ENCODE results near the gene PER3. TPM values are rescaled to one million over a fixed set of nuclear protein-coding genes. Genes with fewer than 3 reads are reported as not detected.

Gene PER3
- total RNA-seq, 4 donors from 2014 or later = 21.6 to 49.8 (median 35.8) TPM

- peaks cover 3 to 26% (median 13%) of the 10 kb centered on the region in 4 donors for H3K4me1 ChIP-seq
- no peak for DNase-seq (ENCODE audit: low spot score in 2 of 2)
- H3K9me3 ChIP-seq = no peaks in the 10 kb centered on the region
- 26 to 38% methylated on average over 2 of the region's 2 CpGs for WGBS, 2 donors
- no peak overlapping the region for H3K27ac ChIP-seq
- no peaks in the 10 kb centered on the region for H3K27me3 ChIP-seq
- H3K36me3 ChIP-seq = peaks cover 0 to 8% (median 0%) of the 10 kb centered on the region in 3 donors
- TF ChIP-seq POLR2A (IDR thresholded peaks at IDR 0.05) (no peak), CTCF (IDR thresholded peaks at IDR 0.05) (no peak), EP300 (IDR thresholded peaks at IDR 0.05) (no peak)
- no peak overlapping the region for H3K4me3 ChIP-seq
Measured at GRCh38 chr1:7768583-7768982, 15.5 kb upstream of the PER3 start.

DNA sequence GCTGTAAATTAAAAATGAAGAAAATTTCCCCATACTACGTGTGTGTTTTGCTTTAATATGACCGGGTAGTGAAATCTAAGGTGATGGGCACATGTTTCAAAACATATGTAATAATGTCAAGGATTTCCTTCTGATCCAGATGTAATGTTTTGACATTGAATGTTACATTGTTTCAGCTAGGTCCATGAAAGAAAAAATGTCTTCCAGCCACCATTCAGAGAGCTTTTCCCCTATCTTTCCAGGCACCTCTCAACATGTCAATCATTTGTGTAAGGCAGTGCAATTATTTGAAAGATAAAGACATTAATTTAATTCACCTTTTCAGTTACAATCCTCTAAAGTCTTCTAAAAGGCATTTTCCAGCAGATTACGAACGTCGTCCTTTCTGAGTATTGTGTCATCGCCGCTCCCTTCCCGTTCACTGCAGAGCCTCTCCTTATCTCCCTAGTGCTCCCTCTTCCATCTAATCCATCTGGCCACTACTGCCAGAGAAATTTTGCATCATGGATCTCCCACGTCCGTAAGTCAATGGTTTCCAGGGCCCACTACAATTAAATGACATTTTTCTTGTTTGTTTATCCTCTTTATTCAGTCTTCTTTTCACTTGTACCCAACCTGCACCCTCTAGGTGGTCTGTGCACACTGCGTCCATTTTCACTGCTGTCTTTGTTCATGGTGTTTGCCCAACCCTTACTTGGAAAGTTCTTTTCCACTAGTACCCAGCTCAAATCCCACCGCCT is 14.2 kb upstream of the PER3 start:
- H3K4me3 ChIP-seq = no peak overlapping the region
- peaks cover 0 to 21% (median 0%) of the 10 kb centered on the region in 3 donors for H3K36me3 ChIP-seq
- TF ChIP-seq EP300 (IDR thresholded peaks at IDR 0.05) (no peak), CTCF (IDR thresholded peaks at IDR 0.05) (no peak), POLR2A (IDR thresholded peaks at IDR 0.05) (no peak)
- peaks cover 3 to 35% (median 13%) of the 10 kb centered on the region in 4 donors for H3K4me1 ChIP-seq
- H3K27ac ChIP-seq = peak overlapping the region in 1 of 4 donors; percentile 95
- DNase-seq (ENCODE audit: low spot score in 2 of 2) = no peak
- no peaks in the 10 kb centered on the region for H3K9me3 ChIP-seq
- 89 to 90% methylated on average over 12 of the region's 12 CpGs for WGBS, 2 donors
- no peaks in the 10 kb centered on the region for H3K27me3 ChIP-seq

DNA sequence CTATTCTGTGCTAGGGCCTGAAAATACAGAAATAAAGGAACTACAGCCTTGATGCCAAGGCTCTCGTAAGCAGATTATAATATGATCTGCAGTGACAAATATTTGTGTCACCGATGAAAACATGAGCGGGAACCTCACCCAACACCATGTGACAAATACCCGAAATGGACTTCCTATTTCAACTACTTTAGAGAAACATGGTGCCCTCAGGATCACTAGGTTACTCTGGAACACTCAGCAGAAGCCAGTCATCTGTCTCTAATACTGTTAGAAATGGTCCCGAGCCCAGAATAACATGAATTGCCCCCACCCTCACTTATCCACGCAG is 13.5 kb upstream of the PER3 start:
- Histone ChIP-seq H3K27ac (peak overlapping the region; percentile 91 to 96 (median 93)), H3K4me3 (peak overlapping the region; percentile 50 to 98 (median 80)), H3K27me3 (no peaks in the 10 kb centered on the region), H3K9me3 (no peaks in the 10 kb centered on the region), H3K4me1 (peaks cover 3 to 35% (median 13%) of the 10 kb centered on the region in 4 donors), H3K36me3 (peaks cover 0 to 29% (median 0%) of the 10 kb centered on the region in 3 donors)
- TF ChIP-seq EP300 (IDR thresholded peaks at IDR 0.05) = peak in 1 of 2 donors; percentile 5
- TF ChIP-seq CTCF (IDR thresholded peaks at IDR 0.05) = no peak
- WGBS, 2 donors = 11 to 20% methylated on average over 6 of the region's 6 CpGs
- DNase-seq (ENCODE audit: low spot score in 2 of 2) = no peak

DNA sequence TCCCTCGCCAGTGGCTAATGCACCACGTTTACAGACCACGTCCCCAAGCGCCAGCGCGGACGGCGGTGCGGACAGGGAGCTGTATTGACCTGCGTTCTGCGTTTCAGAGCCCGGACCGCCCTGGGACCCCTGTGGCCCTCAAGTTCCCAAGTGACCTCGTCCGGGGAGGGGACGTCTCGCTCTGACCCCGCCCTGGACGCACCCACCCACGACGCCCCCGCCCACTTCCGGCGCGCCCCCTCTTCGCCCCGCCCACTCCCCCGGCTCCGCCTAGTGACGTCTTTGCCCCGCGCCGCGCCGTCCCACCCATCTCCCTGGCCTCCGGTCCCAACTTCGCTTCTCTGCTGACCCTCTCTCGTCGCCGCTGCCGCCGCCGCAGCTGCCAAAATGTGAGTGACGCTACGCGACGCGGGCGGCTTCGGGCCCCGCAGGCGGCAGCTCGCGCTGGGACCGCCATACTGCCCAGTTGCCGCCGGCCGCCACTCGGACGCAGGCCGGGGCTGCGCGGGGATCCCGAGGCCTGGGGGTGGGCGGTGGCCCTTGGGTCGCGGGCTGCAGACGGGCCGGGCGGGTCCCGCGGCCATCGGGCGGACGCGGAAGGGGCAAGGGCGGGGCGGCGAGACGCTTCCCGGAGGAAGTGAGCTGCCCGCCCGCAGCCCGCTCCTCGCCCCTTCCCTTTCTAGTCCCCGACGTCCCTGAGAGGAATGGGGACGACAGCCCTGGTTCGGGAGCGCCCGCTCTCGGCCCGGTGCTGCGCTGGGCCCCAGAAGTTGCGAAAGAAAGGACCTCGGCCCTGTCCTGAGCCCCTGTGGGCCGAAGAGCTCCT is 12.9 kb upstream of the PER3 start, which contains the start of gene VAMP3:
TSS of gene VAMP3 (plus strand) at position 300 of the 826 bp plus-strand sequence. CDS start at position 388, 88 bp downstream.
- peaks cover 0 to 33% (median 0%) of the 10 kb centered on the region in 3 donors for H3K36me3 ChIP-seq
- 1% methylated on average over 41 to 45 of the region's 97 CpGs for WGBS, 2 donors
- H3K9me3 ChIP-seq = no peaks in the 10 kb centered on the region
- DNase-seq (ENCODE audit: low spot score in 2 of 2) = peak; percentile 82 to 87
- H3K27me3 ChIP-seq = no peaks in the 10 kb centered on the region
- H3K4me1 ChIP-seq = peaks cover 3 to 35% (median 13%) of the 10 kb centered on the region in 4 donors
- TF ChIP-seq EP300 (IDR thresholded peaks at IDR 0.05) (peak in 1 of 2 donors; percentile 89), POLR2A (IDR thresholded peaks at IDR 0.05) (peak in 1 of 2 donors; percentile 80), CTCF (IDR thresholded peaks at IDR 0.05) (peak in 1 of 5 experiments; percentile 18)
- H3K4me3 ChIP-seq = peak within 1 kb of the TSS; percentile 50 to 98 (median 80)
- H3K27ac ChIP-seq = peak within 1 kb of the TSS; percentile 91 to 96 (median 93)
